Coronary artery (tissue), 2 donors: ENCODE results near the gene DHX9.

Experiments used
- DNase-seq: peaks from one replicate; pipeline ENCODE4 v3.0.0-alpha.2; 2017; ENCODE audit warnings: low spot score
- H3K27ac ChIP-seq, 2 donors: fragments of 200-600 bp; sonication (generic); one replicate each; pipeline ENCODE4 v1.5.1; 2016 to 2019
- H3K4me3 ChIP-seq: fragments of 200-600 bp; sonication (generic); 2 replicates; pipeline ENCODE4 v1.5.1; 2016; ENCODE audit warnings: mild to moderate bottlenecking, moderate library complexity
- TF ChIP-seq, protein P1 (sequence below): fragments of 200-600 bp; sonication (generic); IDR thresholded peaks from one replicate; pipeline ENCODE4 v1.5.1; 2019; ENCODE audit warnings: antibody characterized with exemption

Gene DHX9

DNA sequence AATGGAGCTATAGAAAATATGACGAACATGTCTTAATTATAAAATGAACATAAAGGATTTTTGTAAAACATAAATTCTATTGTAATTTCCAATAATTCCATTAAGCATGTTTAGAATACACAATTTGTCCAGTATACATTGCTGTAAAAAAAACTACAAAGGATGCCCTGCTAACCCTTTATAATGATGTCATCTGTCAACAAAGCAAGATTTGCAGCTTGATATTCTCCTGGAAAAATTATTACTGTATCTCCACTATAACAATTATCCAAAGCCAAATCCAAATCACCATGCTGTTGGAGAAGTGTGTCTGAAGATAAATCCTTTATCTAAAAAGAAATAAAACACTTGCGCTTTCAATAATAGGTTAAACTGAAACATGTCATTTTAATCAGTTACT lies 66.2 kb downstream of the DHX9 start:
- no peak for DNase-seq
- TF ChIP-seq, protein P1, sequence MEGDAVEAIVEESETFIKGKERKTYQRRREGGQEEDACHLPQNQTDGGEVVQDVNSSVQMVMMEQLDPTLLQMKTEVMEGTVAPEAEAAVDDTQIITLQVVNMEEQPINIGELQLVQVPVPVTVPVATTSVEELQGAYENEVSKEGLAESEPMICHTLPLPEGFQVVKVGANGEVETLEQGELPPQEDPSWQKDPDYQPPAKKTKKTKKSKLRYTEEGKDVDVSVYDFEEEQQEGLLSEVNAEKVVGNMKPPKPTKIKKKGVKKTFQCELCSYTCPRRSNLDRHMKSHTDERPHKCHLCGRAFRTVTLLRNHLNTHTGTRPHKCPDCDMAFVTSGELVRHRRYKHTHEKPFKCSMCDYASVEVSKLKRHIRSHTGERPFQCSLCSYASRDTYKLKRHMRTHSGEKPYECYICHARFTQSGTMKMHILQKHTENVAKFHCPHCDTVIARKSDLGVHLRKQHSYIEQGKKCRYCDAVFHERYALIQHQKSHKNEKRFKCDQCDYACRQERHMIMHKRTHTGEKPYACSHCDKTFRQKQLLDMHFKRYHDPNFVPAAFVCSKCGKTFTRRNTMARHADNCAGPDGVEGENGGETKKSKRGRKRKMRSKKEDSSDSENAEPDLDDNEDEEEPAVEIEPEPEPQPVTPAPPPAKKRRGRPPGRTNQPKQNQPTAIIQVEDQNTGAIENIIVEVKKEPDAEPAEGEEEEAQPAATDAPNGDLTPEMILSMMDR, result no peak

DNA sequence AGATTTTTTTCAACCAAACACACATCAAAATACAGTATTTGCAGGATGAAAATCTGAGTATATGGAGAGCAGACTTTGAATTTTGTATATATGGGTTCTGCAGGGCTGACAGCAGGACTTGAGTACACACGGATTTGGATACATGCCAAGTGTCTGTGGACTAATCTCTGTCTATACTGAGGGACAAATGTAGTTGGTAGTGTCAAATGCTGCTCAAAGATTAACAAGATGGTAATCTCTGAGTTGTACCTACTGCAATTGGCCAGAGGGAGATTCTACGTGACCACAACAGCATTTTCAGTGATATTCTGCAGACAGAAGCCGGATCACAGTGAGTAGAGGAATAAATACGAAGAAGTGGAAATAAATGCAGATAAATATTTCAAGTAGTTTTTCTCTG lies 70.4 kb downstream of the DHX9 start:
- TF ChIP-seq, protein P1, result no peak
- no peak overlapping the region for H3K27ac ChIP-seq
- H3K4me3 ChIP-seq, result no peak overlapping the region
- DNase-seq, result no peak

More for the DNA sequence above, 66.2 kb downstream of the DHX9 start:
- Histone ChIP-seq H3K27ac (no peak overlapping the region), H3K4me3 (no peak overlapping the region)

DNA sequence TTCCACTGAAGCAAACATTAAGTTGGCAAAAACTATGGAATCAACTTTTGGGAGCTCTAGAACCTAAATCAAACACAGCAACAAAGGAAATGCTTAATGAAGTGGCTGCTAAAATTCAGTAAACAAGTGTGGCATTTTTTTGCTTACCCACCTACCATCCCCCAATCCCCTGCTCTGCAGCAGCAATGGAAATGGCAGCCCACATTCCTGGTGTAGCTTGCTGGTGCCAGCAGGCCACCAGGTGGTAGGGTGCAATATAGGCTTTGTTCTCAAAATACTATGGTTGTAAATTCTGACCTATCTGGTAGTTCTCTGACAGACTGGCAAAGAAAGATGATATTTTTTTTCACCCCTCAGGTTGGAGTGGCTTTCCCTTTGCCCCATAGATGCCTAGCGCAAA lies 71.0 kb downstream of the DHX9 start:
- TF ChIP-seq, protein P1, result no peak
- Histone ChIP-seq H3K27ac (no peak overlapping the region), H3K4me3 (no peak overlapping the region)
- no peak for DNase-seq

DNA sequence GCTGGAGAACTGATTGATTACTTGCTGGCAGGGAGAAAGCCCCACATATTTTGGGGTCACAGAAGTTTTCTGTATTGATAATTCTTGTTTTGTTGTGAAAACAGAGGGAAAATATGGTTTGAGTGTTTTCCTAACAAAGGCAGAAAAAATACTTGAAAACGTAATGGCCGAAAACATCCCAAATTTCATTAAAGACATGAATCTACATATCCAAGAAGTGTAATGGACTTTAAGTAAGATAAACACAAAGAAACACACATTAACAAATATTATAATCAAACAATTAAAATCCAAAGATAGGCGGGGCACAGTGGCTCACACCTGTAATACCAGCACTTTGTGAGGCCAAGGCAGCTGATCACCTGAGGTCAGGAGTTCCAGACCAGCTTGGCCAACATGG lies 74.3 kb downstream of the DHX9 start:
- Histone ChIP-seq H3K27ac (no peak overlapping the region), H3K4me3 (no peak overlapping the region)
- DNase-seq, result no peak
- TF ChIP-seq, protein P1, result no peak

DNA sequence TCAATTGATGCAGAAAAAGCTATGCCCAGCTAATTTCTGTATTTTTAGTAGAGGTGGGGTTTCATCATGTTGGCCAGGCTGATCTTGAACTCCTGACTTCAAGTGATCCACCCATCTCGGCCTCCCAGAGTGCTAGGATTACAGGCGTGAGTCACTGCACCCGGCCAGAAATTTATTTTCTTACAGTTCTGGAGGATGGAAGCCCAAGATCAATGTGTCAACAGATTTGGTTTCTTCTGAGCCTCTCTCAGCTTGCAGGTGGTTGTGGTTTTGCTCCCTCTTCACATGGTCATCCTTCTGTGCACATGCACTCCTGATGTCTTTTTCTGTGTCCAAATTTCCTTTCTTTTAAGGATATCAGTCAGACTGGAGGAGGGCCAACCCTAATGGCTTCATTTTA lies 78.2 kb downstream of the DHX9 start:
- DNase-seq, result no peak

DNA sequence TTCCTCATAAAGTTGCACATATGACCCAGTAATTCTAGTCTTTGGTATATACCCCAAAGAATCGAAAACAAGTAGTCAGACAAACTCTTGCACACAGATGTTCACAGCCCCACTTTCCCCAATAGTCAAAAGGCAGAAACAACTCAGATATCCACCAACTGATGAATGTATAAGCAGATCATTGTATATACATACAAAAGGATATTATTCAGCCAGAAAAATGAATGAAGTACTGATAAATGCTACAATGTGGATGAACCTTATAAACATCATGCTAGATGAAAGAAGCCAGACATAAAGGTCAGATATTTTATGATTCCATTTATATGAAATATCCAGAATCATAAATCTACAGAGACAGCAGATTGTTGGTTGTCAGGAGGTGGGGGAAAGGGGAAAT lies 86.5 kb downstream of the DHX9 start:
- H3K4me3 ChIP-seq, result no peak overlapping the region
- TF ChIP-seq, protein P1, result no peak
- no peak for DNase-seq
- H3K27ac ChIP-seq, result no peak overlapping the region

More for the DNA sequence above, 78.2 kb downstream of the DHX9 start:
- H3K4me3 ChIP-seq, result no peak overlapping the region
- no peak overlapping the region for H3K27ac ChIP-seq
- TF ChIP-seq, protein P1, result no peak

DNA sequence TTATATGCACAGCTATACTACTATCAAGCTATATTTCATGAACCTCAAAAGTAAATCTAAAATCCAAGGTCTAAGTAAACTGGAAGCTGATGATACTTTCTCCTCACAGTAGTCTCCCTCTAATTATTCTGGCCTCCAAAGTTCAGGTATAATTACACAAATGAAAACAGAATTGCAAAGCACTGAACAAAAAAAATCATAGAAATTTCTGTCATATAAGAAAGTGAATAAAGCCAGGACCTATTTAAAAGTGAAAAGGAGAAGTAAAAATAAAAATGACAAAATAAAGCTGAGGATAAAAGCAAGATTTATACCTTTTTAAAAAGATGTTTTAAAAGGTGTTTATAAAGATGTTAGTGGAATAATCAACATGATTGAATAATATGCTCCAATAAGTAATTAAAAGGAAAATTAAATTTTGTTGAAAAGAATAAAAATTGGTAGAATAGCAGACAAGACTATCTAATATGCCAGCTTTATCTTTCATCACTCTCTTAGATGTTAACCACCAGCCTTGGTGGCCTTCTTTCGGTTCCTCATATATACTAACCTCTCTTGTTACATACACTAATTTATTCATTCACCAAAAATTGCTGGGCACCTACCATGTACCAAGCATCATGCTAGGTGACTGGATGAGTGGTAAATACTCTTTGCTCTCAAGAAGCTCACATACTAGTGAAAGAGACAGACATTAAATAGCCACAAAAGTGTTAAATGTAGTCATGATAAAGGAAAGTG lies 88.7 kb downstream of the DHX9 start:
- no peak for DNase-seq
- TF ChIP-seq, protein P1, result no peak
- Histone ChIP-seq H3K4me3 (no peak overlapping the region), H3K27ac (no peak overlapping the region)
